DND-41 (cell line): ENCODE results near the gene RIIAD1.

Experiments used
- EZH2 ChIP-seq: IDR thresholded peaks from 3 replicates; pipeline ENCODE4 v1.6.1; 2012; ENCODE audit warnings: borderline replicate concordance, low read depth, mild to moderate bottlenecking, moderate library complexity, low read length, inconsistent platforms; ENCODE audit not compliant: severe bottlenecking
- TF ChIP-seq, protein P1 (sequence below): IDR thresholded peaks from 2 replicates; pipeline ENCODE4 v1.5.1; 2012; ENCODE audit warnings: borderline replicate concordance, low read length, moderate library complexity, mild to moderate bottlenecking; ENCODE audit not compliant: poor library complexity, severe bottlenecking; ENCODE audit errors: extremely low read depth

DNA sequence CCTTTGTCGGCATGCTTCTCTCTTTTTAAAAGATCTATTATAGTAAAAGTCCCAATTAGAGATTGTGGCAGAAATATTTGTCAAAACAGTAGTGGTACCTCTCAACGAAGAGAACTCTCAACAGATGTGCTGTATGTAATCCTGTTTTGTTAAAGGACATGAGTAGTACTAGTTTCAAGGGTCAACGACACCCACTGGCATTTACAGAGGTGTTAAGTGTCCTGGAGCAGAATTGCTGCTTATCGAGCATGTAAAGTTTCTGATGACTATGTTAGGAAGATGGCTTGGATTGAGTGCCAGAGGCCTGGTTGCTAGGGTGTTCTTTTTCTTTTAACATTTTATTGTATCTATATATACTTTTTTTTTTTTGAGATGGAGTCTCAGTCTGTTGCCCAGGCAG is 31.8 kb upstream of the RIIAD1 start:
- TF ChIP-seq, protein P1, sequence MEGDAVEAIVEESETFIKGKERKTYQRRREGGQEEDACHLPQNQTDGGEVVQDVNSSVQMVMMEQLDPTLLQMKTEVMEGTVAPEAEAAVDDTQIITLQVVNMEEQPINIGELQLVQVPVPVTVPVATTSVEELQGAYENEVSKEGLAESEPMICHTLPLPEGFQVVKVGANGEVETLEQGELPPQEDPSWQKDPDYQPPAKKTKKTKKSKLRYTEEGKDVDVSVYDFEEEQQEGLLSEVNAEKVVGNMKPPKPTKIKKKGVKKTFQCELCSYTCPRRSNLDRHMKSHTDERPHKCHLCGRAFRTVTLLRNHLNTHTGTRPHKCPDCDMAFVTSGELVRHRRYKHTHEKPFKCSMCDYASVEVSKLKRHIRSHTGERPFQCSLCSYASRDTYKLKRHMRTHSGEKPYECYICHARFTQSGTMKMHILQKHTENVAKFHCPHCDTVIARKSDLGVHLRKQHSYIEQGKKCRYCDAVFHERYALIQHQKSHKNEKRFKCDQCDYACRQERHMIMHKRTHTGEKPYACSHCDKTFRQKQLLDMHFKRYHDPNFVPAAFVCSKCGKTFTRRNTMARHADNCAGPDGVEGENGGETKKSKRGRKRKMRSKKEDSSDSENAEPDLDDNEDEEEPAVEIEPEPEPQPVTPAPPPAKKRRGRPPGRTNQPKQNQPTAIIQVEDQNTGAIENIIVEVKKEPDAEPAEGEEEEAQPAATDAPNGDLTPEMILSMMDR: no peak
- TF ChIP-seq EZH2: no peak
